Measurements from ENCODE around the gene ZNF766. TPM values are rescaled to one million over a fixed set of nuclear protein-coding genes. Genes with fewer than 3 reads are reported as not detected.
A peak's percentile ranks its signal among the peaks of the same experiment; 100 is the strongest.

Gene ZNF766
- total RNA-seq, 2 donors from 2014 or later: 31.2 to 41.6 TPM

DNA sequence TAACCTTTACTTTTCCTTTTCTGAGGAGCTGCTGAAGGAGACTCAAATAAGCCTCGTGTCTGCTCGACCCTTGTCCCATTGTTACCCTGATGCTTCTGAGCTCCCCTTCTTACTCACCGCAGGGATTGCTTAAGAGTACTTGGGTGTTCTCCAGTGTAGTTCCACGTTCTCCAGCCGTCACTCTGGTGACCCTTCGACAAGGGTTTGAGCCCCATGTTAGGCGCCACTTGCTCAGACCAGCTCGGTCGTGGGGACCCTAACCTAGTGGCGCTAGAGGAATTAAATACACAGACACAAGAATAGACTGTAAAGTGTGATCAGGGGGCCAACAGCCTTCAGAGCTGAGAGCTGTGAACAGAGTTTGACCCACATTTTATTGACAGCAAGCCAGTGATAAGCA, 37.9 kb downstream of the ZNF766 start:
- Histone ChIP-seq H3K9me3 (ENCODE audit: control insufficient read depth, low read length) (peaks cover 99% of the 10 kb centered on the region), H3K9ac (ENCODE audit: extremely low read depth, low read length, poor library complexity, severe bottlenecking) (no peak overlapping the region), H3K4me1 (ENCODE audit: control insufficient read depth, insufficient read depth, low read length) (no peaks in the 10 kb centered on the region), H3K4me3 (ENCODE audit: low read length) (peak overlapping the region; percentile 70), H3K36me3 (ENCODE audit: control insufficient read depth, insufficient read depth, low read length) (peaks cover 94% of the 10 kb centered on the region), H3K27ac (ENCODE audit: low read depth, low read length) (no peak overlapping the region), H3K27me3 (ENCODE audit: control insufficient read depth, insufficient read depth, low read length, poor library complexity, severe bottlenecking) (no peaks in the 10 kb centered on the region)
- TF ChIP-seq, protein P1, sequence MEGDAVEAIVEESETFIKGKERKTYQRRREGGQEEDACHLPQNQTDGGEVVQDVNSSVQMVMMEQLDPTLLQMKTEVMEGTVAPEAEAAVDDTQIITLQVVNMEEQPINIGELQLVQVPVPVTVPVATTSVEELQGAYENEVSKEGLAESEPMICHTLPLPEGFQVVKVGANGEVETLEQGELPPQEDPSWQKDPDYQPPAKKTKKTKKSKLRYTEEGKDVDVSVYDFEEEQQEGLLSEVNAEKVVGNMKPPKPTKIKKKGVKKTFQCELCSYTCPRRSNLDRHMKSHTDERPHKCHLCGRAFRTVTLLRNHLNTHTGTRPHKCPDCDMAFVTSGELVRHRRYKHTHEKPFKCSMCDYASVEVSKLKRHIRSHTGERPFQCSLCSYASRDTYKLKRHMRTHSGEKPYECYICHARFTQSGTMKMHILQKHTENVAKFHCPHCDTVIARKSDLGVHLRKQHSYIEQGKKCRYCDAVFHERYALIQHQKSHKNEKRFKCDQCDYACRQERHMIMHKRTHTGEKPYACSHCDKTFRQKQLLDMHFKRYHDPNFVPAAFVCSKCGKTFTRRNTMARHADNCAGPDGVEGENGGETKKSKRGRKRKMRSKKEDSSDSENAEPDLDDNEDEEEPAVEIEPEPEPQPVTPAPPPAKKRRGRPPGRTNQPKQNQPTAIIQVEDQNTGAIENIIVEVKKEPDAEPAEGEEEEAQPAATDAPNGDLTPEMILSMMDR (conservative IDR thresholded peaks at IDR 0.05): no peak
- Mint-ChIP-seq H3K27me3 (ENCODE audit: insufficient read depth) (no peaks in the 10 kb centered on the region), H3K4me1 (no peaks in the 10 kb centered on the region), H3K9me3 (peaks cover 94% of the 10 kb centered on the region), H3K36me3 (ENCODE audit: low read depth) (peaks cover 93% of the 10 kb centered on the region), H3K27ac (no peak overlapping the region), H3K4me3 (no peak overlapping the region)
- WGBS, 2 experiments (ENCODE audit: insufficient coverage in 1 of 2, insufficient read length in 1 of 2): 94 to 98% methylated on average over 9 to 10 of the region's 10 CpGs
- DNase-seq: peak; percentile 74

DNA sequence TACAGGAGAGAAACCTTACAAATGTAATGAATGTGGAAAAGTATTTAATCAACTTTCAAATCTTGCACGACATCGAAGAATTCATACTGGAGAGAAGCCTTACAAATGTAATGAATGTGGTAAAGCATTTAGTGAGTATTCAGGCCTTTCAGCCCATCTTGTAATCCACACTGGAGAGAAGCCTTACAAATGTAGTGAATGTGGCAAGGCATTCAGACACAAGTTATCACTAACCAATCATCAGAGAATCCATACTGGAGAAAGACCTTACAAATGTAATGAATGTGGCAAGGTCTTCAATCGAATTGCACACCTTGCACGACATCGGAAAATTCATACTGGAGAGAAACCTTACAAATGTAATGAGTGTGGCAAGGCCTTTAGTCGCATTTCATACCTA, 53.0 kb downstream of the ZNF766 start:
- Histone ChIP-seq H3K36me3 (ENCODE audit: control insufficient read depth, insufficient read depth, low read length) (peaks cover 69% of the 10 kb centered on the region), H3K4me1 (ENCODE audit: control insufficient read depth, insufficient read depth, low read length) (no peaks in the 10 kb centered on the region), H3K9ac (ENCODE audit: extremely low read depth, low read length, poor library complexity, severe bottlenecking) (no peak overlapping the region), H3K4me3 (ENCODE audit: low read length) (peak overlapping the region; percentile 51), H3K27ac (ENCODE audit: low read depth, low read length) (no peak overlapping the region), H3K9me3 (ENCODE audit: control insufficient read depth, low read length) (peaks cover 100% of the 10 kb centered on the region), H3K27me3 (ENCODE audit: control insufficient read depth, insufficient read depth, low read length, poor library complexity, severe bottlenecking) (no peaks in the 10 kb centered on the region)
- no peak overlapping the region for H3K4me3 Mint-ChIP-seq
- no peaks in the 10 kb centered on the region for H3K27me3 Mint-ChIP-seq (ENCODE audit: insufficient read depth)
- WGBS, 2 experiments (ENCODE audit: insufficient coverage in 1 of 2, insufficient read length in 1 of 2): 96% methylated on average over 3 to 6 of the region's 6 CpGs
- no peak overlapping the region for H3K27ac Mint-ChIP-seq
- H3K4me1 Mint-ChIP-seq: no peaks in the 10 kb centered on the region
- peaks cover 98% of the 10 kb centered on the region for H3K9me3 Mint-ChIP-seq
- DNase-seq: no peak
- H3K36me3 Mint-ChIP-seq (ENCODE audit: low read depth): peaks cover 82% of the 10 kb centered on the region
- TF ChIP-seq, protein P1 (conservative IDR thresholded peaks at IDR 0.05): no peak

DNA sequence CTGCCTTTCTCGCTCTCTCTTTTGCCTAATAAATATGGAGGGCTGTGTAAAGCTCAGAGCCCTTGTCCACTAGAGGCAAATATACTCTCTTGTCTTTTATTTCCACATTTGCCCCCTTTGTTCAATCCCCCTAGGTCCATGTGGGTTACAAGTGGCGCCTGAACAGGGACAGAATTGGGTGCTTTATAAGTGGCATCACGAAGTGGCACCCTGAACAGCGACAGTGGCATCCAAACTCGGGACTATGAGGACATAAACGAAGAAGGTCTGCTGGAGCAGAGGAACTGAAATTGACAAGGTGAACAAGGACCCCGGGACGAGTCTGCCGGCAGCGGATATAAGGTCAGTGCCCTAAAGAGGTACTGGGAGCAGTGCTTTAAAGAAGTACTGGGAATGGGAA, 62.4 kb downstream of the ZNF766 start:
- 78 to 83% methylated on average over 10 of the region's 10 CpGs for WGBS, 2 experiments (ENCODE audit: insufficient coverage in 1 of 2, insufficient read length in 1 of 2)

More for the DNA sequence above, 62.4 kb downstream of the ZNF766 start:
- Mint-ChIP-seq H3K9me3 (peaks cover 82% of the 10 kb centered on the region), H3K27ac (no peak overlapping the region), H3K4me1 (peaks cover 1% of the 10 kb centered on the region), H3K4me3 (no peak overlapping the region), H3K27me3 (ENCODE audit: insufficient read depth) (no peaks in the 10 kb centered on the region), H3K36me3 (ENCODE audit: low read depth) (peaks cover 22% of the 10 kb centered on the region)
- no peaks in the 10 kb centered on the region for H3K4me1 ChIP-seq (ENCODE audit: control insufficient read depth, insufficient read depth, low read length)
- no peaks in the 10 kb centered on the region for H3K27me3 ChIP-seq (ENCODE audit: control insufficient read depth, insufficient read depth, low read length, poor library complexity, severe bottlenecking)
- H3K4me3 ChIP-seq (ENCODE audit: low read length): peak overlapping the region; percentile 70
- H3K9ac ChIP-seq (ENCODE audit: extremely low read depth, low read length, poor library complexity, severe bottlenecking): no peak overlapping the region
- no peak overlapping the region for H3K27ac ChIP-seq (ENCODE audit: low read depth, low read length)
- no peaks in the 10 kb centered on the region for H3K36me3 ChIP-seq (ENCODE audit: control insufficient read depth, insufficient read depth, low read length)
- TF ChIP-seq, protein P1 (conservative IDR thresholded peaks at IDR 0.05): no peak
- peaks cover 74% of the 10 kb centered on the region for H3K9me3 ChIP-seq (ENCODE audit: control insufficient read depth, low read length)
- DNase-seq: no peak

All from endodermal cell (in vitro differentiated cells).